IMR-90 (cell line): ENCODE data around the gene OGFOD1. TPM values are rescaled to one million over a fixed set of nuclear protein-coding genes. Genes with fewer than 3 reads are reported as not detected.

Experiments used
- ATAC-seq: fragments of 200-7000 bp; cut with Tn5 transposase; 2 replicates; pipeline ENCODE4 v1.9.1; 2020; ENCODE audit warnings: low read depth, mild to moderate bottlenecking, moderate library complexity
- BruUV-seq: library from RNA; stranded (reverse); fragments of 400-500 nt; replicated peaks from 2 replicates; lab custom pipeline; 2021; lab: Mats Ljungman, UMichigan
- CTCF ChIA-PET: fragments of 300-600 bp; formaldehyde crosslinking; extraction: SDS; loops from one replicate; lab custom pipeline; 2021; ENCODE audit warnings: antibody characterized with exemption; lab: Yijun Ruan, JAX
- POLR2A ChIA-PET: fragments of 300-600 bp; sonication (Branson Sonifier 250); formaldehyde crosslinking; loops from one replicate; lab custom pipeline; 2022; ENCODE audit warnings: antibody characterized with exemption; ENCODE audit not compliant: unreplicated experiment; lab: Charles Lee
- DNase-seq: peaks from one replicate; pipeline ENCODE4 v3.0.0; 2013
- H2AFZ ChIP-seq: replicated peaks from 2 replicates; pipeline ENCODE3; 2013; ENCODE audit warnings: low read length, mild to moderate bottlenecking; ENCODE audit not compliant: poor library complexity
- H2AK5ac ChIP-seq: 2 replicates; pipeline ENCODE4 v1.6.1; 2013; ENCODE audit warnings: low read depth, low read length, inconsistent platforms
- H2AK9ac ChIP-seq: replicated peaks from 2 replicates; pipeline ENCODE3; 2013; ENCODE audit warnings: mild to moderate bottlenecking, low read depth, low read length, moderate library complexity; ENCODE audit not compliant: poor library complexity
- H2BK120ac ChIP-seq: 2 replicates; pipeline ENCODE4 v1.6.1; 2013; ENCODE audit warnings: low read depth, low read length, inconsistent platforms
- H2BK15ac ChIP-seq: 3 replicates; pipeline ENCODE4 v1.6.1; 2013; ENCODE audit warnings: low read depth, low read length, inconsistent platforms
- H2BK20ac ChIP-seq: 2 replicates; pipeline ENCODE4 v1.6.1; 2013; ENCODE audit warnings: low read depth, mild to moderate bottlenecking, inconsistent platforms, low read length, moderate library complexity
- H2BK5ac ChIP-seq: 2 replicates; pipeline ENCODE4 v1.6.1; 2013; ENCODE audit warnings: mild to moderate bottlenecking, low read depth, low read length, inconsistent platforms; ENCODE audit not compliant: poor library complexity, severe bottlenecking
- H3K14ac ChIP-seq: replicated peaks from 2 replicates; pipeline ENCODE4 v1.6.1; 2013; ENCODE audit warnings: low read depth, low read length, inconsistent platforms
- H3K18ac ChIP-seq: 2 replicates; pipeline ENCODE4 v1.6.1; 2013; ENCODE audit warnings: low read depth, low read length, control low read depth
- H3K23ac ChIP-seq: 2 replicates; pipeline ENCODE4 v1.6.1; 2013; ENCODE audit warnings: low read depth, low read length, inconsistent platforms
- H3K27ac ChIP-seq: 2 replicates; pipeline ENCODE4 v1.5.1; 2013; ENCODE audit warnings: mild to moderate bottlenecking, control low read depth, low read length; ENCODE audit not compliant: insufficient read depth
- H3K27me3 ChIP-seq: 2 replicates; pipeline ENCODE4 v1.6.1; 2013; ENCODE audit warnings: low read length; ENCODE audit not compliant: control insufficient read depth, insufficient read depth
- H3K36me3 ChIP-seq: 2 replicates; pipeline ENCODE4 v1.6.1; 2013; ENCODE audit warnings: low read length, mixed read lengths; ENCODE audit not compliant: control insufficient read depth, insufficient read depth
- H3K4ac ChIP-seq: 2 replicates; pipeline ENCODE4 v1.6.1; 2013; ENCODE audit warnings: low read depth, low read length, inconsistent platforms
- H3K4me1 ChIP-seq: 2 replicates; pipeline ENCODE4 v1.6.1; 2013; ENCODE audit warnings: low read length, mixed read lengths; ENCODE audit not compliant: control insufficient read depth, insufficient read depth
- H3K4me2 ChIP-seq: 2 replicates; pipeline ENCODE4 v1.6.1; 2013; ENCODE audit warnings: low read depth, mild to moderate bottlenecking, control low read depth, low read length, moderate library complexity
- H3K4me3 ChIP-seq: 2 replicates; pipeline ENCODE4 v1.5.1; 2013; ENCODE audit warnings: low read depth, mild to moderate bottlenecking, control low read depth, low read length, moderate library complexity; ENCODE audit not compliant: insufficient read depth
- H3K56ac ChIP-seq: 2 replicates; pipeline ENCODE4 v1.6.1; 2013; ENCODE audit warnings: low read length, inconsistent platforms; ENCODE audit not compliant: insufficient read depth; ENCODE audit errors: extremely low read depth
- H3K79me1 ChIP-seq, 2 experiments: 2 replicates each; pipeline ENCODE4 v1.6.1; 2013; ENCODE audit warnings: low read length in 2 of 2, inconsistent platforms in 1 of 2, low read depth in 1 of 2
- H3K9ac ChIP-seq: 2 replicates; pipeline ENCODE4 v1.6.1; 2013; ENCODE audit warnings: low read depth, low read length, control low read depth
- H3K9me1 ChIP-seq: 2 replicates; pipeline ENCODE4 v1.6.1; 2013; ENCODE audit warnings: low read length, inconsistent platforms; ENCODE audit not compliant: insufficient read depth
- H3K9me3 ChIP-seq: 2 replicates; pipeline ENCODE4 v1.6.1; 2013; ENCODE audit warnings: low read length; ENCODE audit not compliant: control insufficient read depth, insufficient read depth
- H4K20me1 ChIP-seq: 2 replicates; pipeline ENCODE4 v1.6.1; 2013; ENCODE audit warnings: low read length, inconsistent platforms; ENCODE audit not compliant: insufficient read depth
- H4K5ac ChIP-seq: 2 replicates; pipeline ENCODE4 v1.6.1; 2013; ENCODE audit warnings: mild to moderate bottlenecking, low read depth, low read length, control low read depth
- H4K8ac ChIP-seq, 2 experiments: 2 replicates each; pipeline ENCODE4 v1.6.1; 2013; ENCODE audit warnings: low read depth in 2 of 2, low read length in 2 of 2, control low read depth in 1 of 2, inconsistent platforms in 1 of 2
- H4K91ac ChIP-seq: 2 replicates; pipeline ENCODE4 v1.6.1; 2013; ENCODE audit warnings: low read depth, low read length, inconsistent platforms; ENCODE audit not compliant: insufficient read depth
- BHLHE40 ChIP-seq: fragments of 150-350 bp; IDR thresholded peaks from 2 replicates; pipeline ENCODE4 v1.6.1; 2016; ENCODE audit warnings: mild to moderate bottlenecking, low read depth, low read length
- CEBPB ChIP-seq: IDR thresholded peaks from 2 replicates; pipeline ENCODE4 v1.6.1; 2012; ENCODE audit warnings: low read depth, low read length, improper control_type of control experiment
- CHD1 ChIP-seq: IDR thresholded peaks from 2 replicates; pipeline ENCODE4 v1.6.1; 2012; ENCODE audit warnings: low read depth, low read length, improper control_type of control experiment
- CTCF ChIP-seq: conservative IDR thresholded peaks from 2 replicates; pipeline ENCODE4 v1.5.1; 2012; ENCODE audit warnings: mild to moderate bottlenecking, low read depth, low read length, improper control_type of control experiment
- FOS ChIP-seq: fragments of 150-350 bp; IDR thresholded peaks from 2 replicates; pipeline ENCODE4 v1.6.1; 2016; ENCODE audit warnings: low read depth, low read length
- MAFK ChIP-seq: IDR thresholded peaks from 2 replicates; pipeline ENCODE4 v1.6.1; 2012; ENCODE audit warnings: low read depth, low read length, improper control_type of control experiment
- MAZ ChIP-seq: IDR thresholded peaks from 2 replicates; pipeline ENCODE4 v1.6.1; 2012; ENCODE audit warnings: low read depth, mild to moderate bottlenecking, low read length, improper control_type of control experiment, moderate library complexity, borderline replicate concordance
- MXI1 ChIP-seq: IDR thresholded peaks from 2 replicates; pipeline ENCODE4 v1.6.1; 2012; ENCODE audit warnings: low read depth, mild to moderate bottlenecking, low read length, moderate library complexity, borderline replicate concordance
- NFE2L2 ChIP-seq: fragments of 150-350 bp; IDR thresholded peaks from 2 replicates; pipeline ENCODE4 v1.6.1; 2016; ENCODE audit warnings: low read depth, mild to moderate bottlenecking, low read length
- POLR2A ChIP-seq: IDR thresholded peaks from 2 replicates; pipeline ENCODE4 v1.6.1; 2012; ENCODE audit warnings: mild to moderate bottlenecking, low read depth, low read length
- RAD21 ChIP-seq: IDR thresholded peaks from 2 replicates; pipeline ENCODE4 v1.6.1; 2012; ENCODE audit warnings: low read length, improper control_type of control experiment
- RCOR1 ChIP-seq: IDR thresholded peaks from 2 replicates; pipeline ENCODE4 v1.6.1; 2012; ENCODE audit warnings: mild to moderate bottlenecking, low read length, improper control_type of control experiment; ENCODE audit not compliant: insufficient replicate concordance
- RFX5 ChIP-seq: IDR thresholded peaks from 2 replicates; pipeline ENCODE4 v1.8.0; 2012; ENCODE audit warnings: low read depth, mild to moderate bottlenecking, low read length, moderate library complexity
- SMC3 ChIP-seq: fragments of 150-350 bp; IDR thresholded peaks from 2 replicates; pipeline ENCODE4 v1.6.1; 2016; ENCODE audit warnings: low read depth, mild to moderate bottlenecking, antibody characterized with exemption, low read length, moderate library complexity
- WGBS, 2 experiments: methylation state at CpG; one replicate each; pipeline versions ENCODE4 v1.1.5 to v1.1.7; 2013; ENCODE audit warnings: missing lambda C conversion rate in 2 of 2; ENCODE audit not compliant: insufficient read length in 1 of 2; ENCODE audit errors: extremely low coverage in 2 of 2; 5-methylcytosine and 5-hydroxymethylcytosine counted together
- dilution Hi-C: fragments of 300-500 bp; cut with HindIII; formaldehyde crosslinking; loops from one replicate; pipeline ENCODE4 v1.14.3; 2018; ENCODE audit warnings: low sequenced_read_pairs; ENCODE audit not compliant: unreplicated experiment
- in situ Hi-C: fragments of 300-500 bp; cut with MboI; formaldehyde crosslinking; loops from 3 replicates; pipeline ENCODE4 v1.14.3; 2019; ENCODE audit warnings: low sequenced_read_pairs, inconsistent platforms, mixed read lengths
- intact Hi-C: fragments of 100-400 bp; cut with micrococcal nuclease; formaldehyde crosslinking; loops from 2 replicates; pipeline ENCODE4 v1.10.0; 2022
- polyA plus RNA-seq, 3 experiments: library from polyadenylated mRNA; depleted of rRNA; stranded (reverse); fragments of >200 nt; gene quantifications; 2 replicates each; pipeline ENCODE4 v1.2.3, GENCODE V29; 2012; ENCODE audit warnings: low replicate concordance in 1 of 3
- total RNA-seq: library from RNA; depleted of rRNA; stranded (reverse); fragments of >200 nt; gene quantifications from 2 replicates; pipeline ENCODE4 v1.2.3, GENCODE V29; 2012
- TF ChIP-seq, protein P1 (sequence below): fragments of 150-350 bp; IDR thresholded peaks from 2 replicates; pipeline ENCODE4 v1.6.1; 2016; ENCODE audit warnings: low read depth, mild to moderate bottlenecking, low read length, moderate library complexity, borderline replicate concordance
- TF ChIP-seq, protein P2 (sequence below): fragments of 150-350 bp; IDR thresholded peaks from 2 replicates; pipeline ENCODE4 v1.6.1; 2017; ENCODE audit warnings: mild to moderate bottlenecking, antibody characterized with exemption, low read length, low read depth

The OGFOD1 gene
- total and polyA plus RNA-seq, 2 of the 4 experiments (the other 2 are of a cell fraction) = 43.5 to 103 TPM

DNA sequence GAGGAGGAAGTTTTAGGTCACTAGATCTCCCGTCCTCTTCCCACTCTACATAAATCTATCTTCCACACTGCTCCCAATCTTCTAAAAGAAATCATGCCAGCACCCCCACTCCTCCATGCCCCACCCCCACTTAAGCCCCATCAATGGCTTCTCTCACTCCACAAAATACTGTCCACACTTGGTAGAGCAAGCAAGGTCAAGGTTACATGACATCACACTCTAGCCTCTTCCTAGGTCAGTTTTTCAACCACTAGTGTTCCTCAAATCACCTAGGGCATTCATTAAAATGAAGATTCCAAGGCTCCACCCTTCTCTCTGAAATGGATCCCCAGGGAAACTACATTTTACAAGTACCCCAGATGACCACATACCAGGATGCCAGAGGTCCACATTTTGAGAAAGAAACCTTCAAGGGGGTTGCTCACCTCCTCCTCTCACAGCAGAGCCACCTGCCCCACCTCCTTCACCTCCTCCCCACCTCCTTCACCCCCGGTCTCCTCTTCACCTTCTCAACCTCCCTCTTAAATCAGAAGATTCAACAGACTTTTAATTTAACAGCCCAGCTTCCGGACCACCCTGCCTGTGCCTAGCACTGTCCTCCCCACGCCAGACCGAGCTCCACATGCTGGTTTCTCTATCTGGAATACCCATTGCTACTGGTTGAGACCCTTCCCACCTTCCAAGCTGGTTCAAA, 29.2 kb upstream of the OGFOD1 start:
- ChIA-PET POLR2A (no interaction called here), CTCF (no interaction called here)
- no peak overlapping the region for H2AFZ ChIP-seq
- H4K8ac ChIP-seq = no peak overlapping the region
- dilution Hi-C loops (no loop called here), intact Hi-C loops (no loop called here), in situ Hi-C loops (no loop called here)
- WGBS, 2 experiments = 90% methylated on average over 4 of the region's 5 CpGs; no CpG with 5 or more reads in 1 of the 2 experiments
- no peak overlapping the region for H3K4me3 ChIP-seq
- peak overlapping the region; percentile 37; the same call in 1 of the 2 replicates for H3K23ac ChIP-seq
- no peaks in the 10 kb centered on the region for H3K9me3 ChIP-seq
- H2AK9ac ChIP-seq = no peak overlapping the region
- H3K9ac ChIP-seq = no peak overlapping the region
- DNase-seq (no peak), ATAC-seq (no peak)
- H4K5ac ChIP-seq = no peak overlapping the region
- H4K20me1 ChIP-seq = peaks cover 50% of the 10 kb centered on the region
- H3K4ac ChIP-seq = no peak overlapping the region
- no peak overlapping the region for H4K91ac ChIP-seq
- H3K18ac ChIP-seq = no peak overlapping the region
- H2BK15ac ChIP-seq = no peak overlapping the region
- TF ChIP-seq MAZ (no peak), MAFK (no peak), CTCF (no peak), MXI1 (no peak), RAD21 (no peak), RFX5 (no peak), NFE2L2 (no peak), SMC3 (no peak), CEBPB (no peak), RCOR1 (no peak), FOS (no peak), CHD1 (no peak), BHLHE40 (no peak), POLR2A (no peak)
- TF ChIP-seq, protein P1, sequence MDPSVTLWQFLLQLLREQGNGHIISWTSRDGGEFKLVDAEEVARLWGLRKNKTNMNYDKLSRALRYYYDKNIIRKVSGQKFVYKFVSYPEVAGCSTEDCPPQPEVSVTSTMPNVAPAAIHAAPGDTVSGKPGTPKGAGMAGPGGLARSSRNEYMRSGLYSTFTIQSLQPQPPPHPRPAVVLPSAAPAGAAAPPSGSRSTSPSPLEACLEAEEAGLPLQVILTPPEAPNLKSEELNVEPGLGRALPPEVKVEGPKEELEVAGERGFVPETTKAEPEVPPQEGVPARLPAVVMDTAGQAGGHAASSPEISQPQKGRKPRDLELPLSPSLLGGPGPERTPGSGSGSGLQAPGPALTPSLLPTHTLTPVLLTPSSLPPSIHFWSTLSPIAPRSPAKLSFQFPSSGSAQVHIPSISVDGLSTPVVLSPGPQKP = no peak
- TF ChIP-seq, protein P2, sequence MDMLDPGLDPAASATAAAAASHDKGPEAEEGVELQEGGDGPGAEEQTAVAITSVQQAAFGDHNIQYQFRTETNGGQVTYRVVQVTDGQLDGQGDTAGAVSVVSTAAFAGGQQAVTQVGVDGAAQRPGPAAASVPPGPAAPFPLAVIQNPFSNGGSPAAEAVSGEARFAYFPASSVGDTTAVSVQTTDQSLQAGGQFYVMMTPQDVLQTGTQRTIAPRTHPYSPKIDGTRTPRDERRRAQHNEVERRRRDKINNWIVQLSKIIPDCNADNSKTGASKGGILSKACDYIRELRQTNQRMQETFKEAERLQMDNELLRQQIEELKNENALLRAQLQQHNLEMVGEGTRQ = no peak
- no peaks in the 10 kb centered on the region for H3K27me3 ChIP-seq
- peaks cover 14% of the 10 kb centered on the region for H3K4me1 ChIP-seq
- no peak overlapping the region for H2BK120ac ChIP-seq
- no peaks in the 10 kb centered on the region for H3K36me3 ChIP-seq
- peak overlapping the region; percentile 37; the same call in 1 of the 2 replicates for H3K4me2 ChIP-seq
- H2BK20ac ChIP-seq = no peak overlapping the region
- H3K27ac ChIP-seq = no peak overlapping the region
- peaks cover 5 to 60% of the 10 kb centered on the region in 2 experiments; a peak in 3 of 4 replicates for H3K79me1 ChIP-seq
- no peak overlapping the region for H3K56ac ChIP-seq
- peaks cover 20% of the 10 kb centered on the region for H3K9me1 ChIP-seq
- H3K14ac ChIP-seq = no peak overlapping the region
- no peak overlapping the region for H2BK5ac ChIP-seq
- H2AK5ac ChIP-seq = no peak overlapping the region
- no TSS peak for BruUV-seq
